Measurements from ENCODE around the gene STMN3.

DNA sequence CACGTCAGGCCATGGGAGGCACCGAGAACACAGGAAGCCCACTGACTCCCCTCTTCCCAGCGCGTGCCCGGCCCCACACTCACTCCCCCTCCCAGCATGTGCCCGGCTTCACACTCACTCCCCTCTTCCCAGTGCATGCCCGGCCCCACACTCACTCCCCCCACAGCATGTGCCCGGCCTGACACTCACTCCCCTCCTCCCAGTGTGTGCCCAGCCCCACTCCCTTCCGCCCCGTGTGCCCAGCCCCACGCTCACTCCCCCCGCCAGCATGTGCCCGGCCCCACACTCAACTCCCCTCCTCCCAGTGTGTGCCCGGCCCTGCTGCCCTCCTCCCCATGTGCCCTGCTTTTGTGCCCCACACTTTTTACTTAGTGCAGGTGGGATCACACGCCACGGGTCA, 14.6 kb upstream of the STMN3 start:
- TF ChIP-seq EP300 (IDR thresholded peaks at IDR 0.05) (no peak), POLR2A (IDR thresholded peaks at IDR 0.05) (no peak), POLR2AphosphoS5 (IDR thresholded peaks at IDR 0.05) (no peak)
- TF ChIP-seq, protein P1, sequence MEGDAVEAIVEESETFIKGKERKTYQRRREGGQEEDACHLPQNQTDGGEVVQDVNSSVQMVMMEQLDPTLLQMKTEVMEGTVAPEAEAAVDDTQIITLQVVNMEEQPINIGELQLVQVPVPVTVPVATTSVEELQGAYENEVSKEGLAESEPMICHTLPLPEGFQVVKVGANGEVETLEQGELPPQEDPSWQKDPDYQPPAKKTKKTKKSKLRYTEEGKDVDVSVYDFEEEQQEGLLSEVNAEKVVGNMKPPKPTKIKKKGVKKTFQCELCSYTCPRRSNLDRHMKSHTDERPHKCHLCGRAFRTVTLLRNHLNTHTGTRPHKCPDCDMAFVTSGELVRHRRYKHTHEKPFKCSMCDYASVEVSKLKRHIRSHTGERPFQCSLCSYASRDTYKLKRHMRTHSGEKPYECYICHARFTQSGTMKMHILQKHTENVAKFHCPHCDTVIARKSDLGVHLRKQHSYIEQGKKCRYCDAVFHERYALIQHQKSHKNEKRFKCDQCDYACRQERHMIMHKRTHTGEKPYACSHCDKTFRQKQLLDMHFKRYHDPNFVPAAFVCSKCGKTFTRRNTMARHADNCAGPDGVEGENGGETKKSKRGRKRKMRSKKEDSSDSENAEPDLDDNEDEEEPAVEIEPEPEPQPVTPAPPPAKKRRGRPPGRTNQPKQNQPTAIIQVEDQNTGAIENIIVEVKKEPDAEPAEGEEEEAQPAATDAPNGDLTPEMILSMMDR (IDR thresholded peaks at IDR 0.05) = no peak
